BE2C (cell line): ENCODE results near the gene STARD9.

Experiments
- DNase-seq: peaks from one replicate; pipeline ENCODE4 v3.0.0-alpha.2; 2020
- H3K27me3 ChIP-seq: fragments of 250-450 bp; sonication (Bioruptor Pico); 2 replicates; pipeline ENCODE4 v1.5.1; 2020; ENCODE audit warnings: mild to moderate bottlenecking
- H3K36me3 ChIP-seq: fragments of 250-450 bp; sonication (Bioruptor Pico); 2 replicates; pipeline ENCODE4 v1.5.1; 2020; ENCODE audit warnings: mild to moderate bottlenecking
- H3K4me1 ChIP-seq: fragments of 250-450 bp; sonication (Bioruptor Pico); 2 replicates; pipeline ENCODE4 v1.5.1; 2020
- H3K4me3 ChIP-seq: 2 replicates; pipeline ENCODE4 v1.5.1; 2011; ENCODE audit warnings: low read depth, low read length
- H3K9me3 ChIP-seq: fragments of 250-450 bp; sonication (Bioruptor Pico); 2 replicates; pipeline ENCODE4 v1.5.1; 2020
- CTCF ChIP-seq: IDR thresholded peaks from 2 replicates; pipeline ENCODE4 v1.5.1; 2012; ENCODE audit warnings: mild to moderate bottlenecking, low read depth, low read length

STARD9 gene

DNA sequence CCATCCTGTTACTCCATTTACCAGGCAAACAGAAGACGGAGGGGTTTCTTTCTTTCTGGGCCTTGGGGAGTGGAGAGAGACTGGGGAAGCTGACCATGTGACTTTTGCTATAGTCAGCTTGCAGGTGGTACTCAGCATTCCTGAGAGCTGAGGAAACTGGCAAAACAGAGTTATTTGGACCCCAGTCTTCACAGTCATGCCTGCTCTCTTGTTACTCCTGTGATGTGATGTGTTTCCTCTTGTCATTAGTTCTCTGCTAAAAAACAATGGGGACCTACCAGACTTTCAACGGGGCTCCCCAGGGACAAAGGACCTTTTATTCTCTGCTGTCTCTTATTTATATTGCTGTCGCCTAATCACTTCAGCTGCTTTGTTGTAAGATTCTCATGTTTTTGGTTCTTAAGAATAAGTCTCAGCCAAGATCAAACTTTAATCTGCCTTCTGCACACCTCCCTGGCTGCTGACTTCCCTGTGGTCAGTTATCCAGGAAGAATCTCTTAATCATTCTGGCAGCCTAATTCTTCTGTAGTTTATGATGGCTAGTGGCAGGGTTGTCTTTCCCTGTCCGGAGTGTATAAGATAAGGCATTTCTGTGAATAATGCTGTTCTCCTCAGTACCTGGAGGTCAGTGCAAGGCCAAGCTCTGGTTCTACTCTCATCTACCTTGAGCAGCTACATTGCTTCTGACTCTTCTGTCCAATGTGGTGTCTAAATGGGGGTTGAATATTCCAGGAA, 8.8 kb downstream of the STARD9 start:
- Histone ChIP-seq H3K36me3 (no peaks in the 10 kb centered on the region; the same call in none of the 2 replicates), H3K27me3 (no peaks in the 10 kb centered on the region), H3K4me1 (peaks cover 23% of the 10 kb centered on the region), H3K9me3 (no peaks in the 10 kb centered on the region), H3K4me3 (no peak overlapping the region)
- no peak for TF ChIP-seq CTCF
- DNase-seq = no peak

DNA sequence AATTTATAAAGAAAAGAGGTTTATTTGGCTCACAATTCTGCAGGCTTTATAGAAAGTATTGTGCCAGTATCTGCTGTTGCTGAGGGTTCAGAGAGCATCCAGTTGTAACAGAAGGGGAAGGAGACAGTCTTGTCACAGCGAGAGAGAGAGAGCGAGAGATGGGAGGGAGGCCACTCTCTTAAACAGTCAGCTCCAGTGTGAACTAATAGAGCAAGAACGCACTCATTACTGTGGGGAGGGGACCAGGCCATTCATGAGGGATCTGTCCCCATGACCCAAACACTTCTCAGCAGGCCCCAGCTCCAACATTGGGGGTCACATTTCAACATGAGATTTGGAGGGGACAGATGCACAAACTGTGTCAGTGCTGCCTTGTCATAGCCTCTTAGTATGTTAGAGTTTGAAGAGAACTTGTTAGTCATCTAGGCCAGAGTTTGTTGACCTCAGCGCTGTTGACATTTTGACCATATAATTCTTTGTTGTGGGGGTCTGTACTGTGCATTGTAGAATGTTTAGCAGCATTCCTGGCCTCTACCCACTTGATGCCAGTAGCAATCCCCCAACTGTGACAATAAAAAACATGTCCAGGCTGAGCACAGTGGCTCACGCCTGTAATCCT, 15.3 kb downstream of the STARD9 start:
- H3K36me3 ChIP-seq = peaks cover 3% of the 10 kb centered on the region
- H3K27me3 ChIP-seq = no peaks in the 10 kb centered on the region
- H3K4me1 ChIP-seq = peaks cover 5% of the 10 kb centered on the region; the same call in 1 of the 2 replicates
- H3K4me3 ChIP-seq = no peak overlapping the region
- no peak for TF ChIP-seq CTCF
- H3K9me3 ChIP-seq = no peaks in the 10 kb centered on the region
- no peak for DNase-seq

GRCh38 chr15:42591238-42591934, 16.0 kb downstream of the STARD9 start:
- H3K4me3 ChIP-seq = no peak overlapping the region
- TF ChIP-seq CTCF = peak; percentile 36
- no peak for DNase-seq
- peaks cover 5% of the 10 kb centered on the region; the same call in 1 of the 2 replicates for H3K4me1 ChIP-seq
- H3K9me3 ChIP-seq = no peaks in the 10 kb centered on the region
- H3K27me3 ChIP-seq = no peaks in the 10 kb centered on the region
- H3K36me3 ChIP-seq = peaks cover 3% of the 10 kb centered on the region

DNA sequence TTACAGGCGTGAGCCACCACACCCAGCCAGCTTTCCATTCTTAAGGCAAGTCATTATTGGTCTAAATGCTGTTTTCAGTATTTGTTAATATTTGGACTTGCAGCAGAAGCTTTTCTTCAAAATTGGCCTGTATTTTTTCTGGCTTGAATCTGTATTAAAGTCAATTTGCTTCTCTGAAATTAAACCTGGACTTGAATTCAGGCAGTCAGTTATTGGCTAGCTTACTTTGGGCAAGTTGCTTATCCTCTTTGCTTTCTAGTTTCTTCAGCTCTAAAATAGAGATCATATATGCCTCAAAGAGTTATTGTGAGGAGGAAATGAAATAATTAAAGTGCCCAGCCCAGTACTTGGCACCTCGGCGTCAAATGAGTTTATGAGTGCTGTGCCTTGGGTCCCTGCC, 17.3 kb downstream of the STARD9 start:
- Histone ChIP-seq H3K27me3 (no peaks in the 10 kb centered on the region), H3K4me1 (peaks cover 5% of the 10 kb centered on the region; the same call in 1 of the 2 replicates), H3K9me3 (no peaks in the 10 kb centered on the region), H3K4me3 (no peak overlapping the region), H3K36me3 (peaks cover 3% of the 10 kb centered on the region)
- TF ChIP-seq CTCF = no peak
- no peak for DNase-seq

GRCh38 chr15:42593143-42593542, 17.7 kb downstream of the STARD9 start:
- Histone ChIP-seq H3K9me3 (no peaks in the 10 kb centered on the region), H3K4me1 (peaks cover 5% of the 10 kb centered on the region; the same call in 1 of the 2 replicates), H3K4me3 (no peak overlapping the region), H3K27me3 (no peaks in the 10 kb centered on the region), H3K36me3 (peaks cover 3% of the 10 kb centered on the region)
- no peak for TF ChIP-seq CTCF
- no peak for DNase-seq

GRCh38 chr15:42594095-42594494, 18.7 kb downstream of the STARD9 start:
- H3K4me1 ChIP-seq = peaks cover 5% of the 10 kb centered on the region; the same call in 1 of the 2 replicates
- peaks cover 3% of the 10 kb centered on the region for H3K36me3 ChIP-seq
- no peaks in the 10 kb centered on the region for H3K27me3 ChIP-seq
- no peak overlapping the region for H3K4me3 ChIP-seq
- TF ChIP-seq CTCF = no peak
- DNase-seq = no peak
- no peaks in the 10 kb centered on the region for H3K9me3 ChIP-seq
